HG03039 (cell line): ENCODE data around the gene AGAP5.
"Not testable (repeated sequence)": the region's sequence is repeated elsewhere in the genome, so short reads cannot be mapped to it uniquely, and the experiment has no call there.

ENCODE experiments used
- ATAC-seq: cut with Tn5 transposase; IDR thresholded peaks from one replicate; pipeline ENCODE4 v1.9.1; 2021; ENCODE audit warnings: mild to moderate bottlenecking, moderate library complexity; ENCODE audit not compliant: unreplicated experiment

AGAP5 gene

GRCh38 chr10:73662705-73663104 lies 35.2 kb downstream of the AGAP5 start:
- not testable (repeated sequence) for ATAC-seq

DNA sequence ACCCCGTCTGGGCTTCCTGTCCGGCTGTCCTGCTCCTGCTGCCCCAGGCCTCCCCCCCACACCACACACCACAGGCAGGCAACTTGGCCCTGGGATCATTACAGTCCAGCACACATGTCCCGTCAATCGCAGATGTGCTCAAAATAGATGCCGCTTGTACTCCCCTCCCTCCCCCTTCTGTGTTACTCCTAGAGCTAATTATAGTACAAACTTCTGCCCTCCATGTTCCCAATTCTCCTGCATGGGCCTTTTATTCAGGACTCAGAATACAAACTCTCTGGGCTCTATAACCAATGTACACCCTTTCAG lies 42.0 kb downstream of the AGAP5 start, which contains the start of gene SYNPO2L:
Gene SYNPO2L (minus strand): TSS at position 40 of the 309 bp plus-strand sequence. CDS start 107 bp downstream, outside the sequence.
- ATAC-seq = no peak

- ATAC-seq = no peak
Observed at GRCh38 chr10:73655257-73655989, 42.5 kb downstream of the AGAP5 start.

DNA sequence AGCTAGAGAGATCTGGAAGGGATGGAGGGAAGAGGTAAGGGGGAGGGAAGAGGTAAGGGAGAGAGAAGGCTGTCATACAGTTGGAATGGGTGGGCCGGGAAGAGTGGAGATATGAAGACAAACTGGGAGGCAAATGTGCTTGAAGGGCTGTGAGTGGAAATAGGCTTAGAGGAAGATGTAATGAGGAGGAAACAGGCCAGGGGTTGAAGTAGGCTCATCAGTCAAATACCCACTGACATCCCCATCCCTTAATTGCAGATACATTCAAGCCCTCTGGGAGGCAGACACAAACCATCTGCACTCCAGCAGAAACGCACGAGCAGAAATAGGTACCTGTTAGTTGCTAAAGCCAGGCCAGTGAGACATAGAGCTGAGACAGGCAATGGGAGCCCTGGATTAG lies 44.2 kb downstream of the AGAP5 start:
- no peak for ATAC-seq

DNA sequence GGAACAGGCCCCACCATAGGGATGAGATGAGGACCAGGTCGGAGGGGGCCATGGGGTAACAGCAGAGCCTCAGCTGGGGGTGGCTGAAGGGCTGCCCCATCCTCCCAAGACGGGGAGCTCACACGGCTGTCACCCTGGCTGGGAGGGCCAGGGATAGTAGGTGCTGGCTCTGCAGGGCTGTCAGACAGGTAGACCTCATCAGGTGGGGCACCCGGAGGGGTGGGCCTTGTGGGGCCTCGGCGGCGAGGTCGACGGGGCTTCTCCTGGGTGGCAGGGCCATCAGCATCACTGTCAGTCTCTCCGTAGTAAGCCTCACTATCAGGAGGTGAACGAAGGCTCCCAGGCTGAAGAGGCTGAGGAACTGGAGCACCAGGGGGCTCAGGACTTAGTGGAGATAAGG lies 44.7 kb downstream of the AGAP5 start:
- ATAC-seq = no peak

DNA sequence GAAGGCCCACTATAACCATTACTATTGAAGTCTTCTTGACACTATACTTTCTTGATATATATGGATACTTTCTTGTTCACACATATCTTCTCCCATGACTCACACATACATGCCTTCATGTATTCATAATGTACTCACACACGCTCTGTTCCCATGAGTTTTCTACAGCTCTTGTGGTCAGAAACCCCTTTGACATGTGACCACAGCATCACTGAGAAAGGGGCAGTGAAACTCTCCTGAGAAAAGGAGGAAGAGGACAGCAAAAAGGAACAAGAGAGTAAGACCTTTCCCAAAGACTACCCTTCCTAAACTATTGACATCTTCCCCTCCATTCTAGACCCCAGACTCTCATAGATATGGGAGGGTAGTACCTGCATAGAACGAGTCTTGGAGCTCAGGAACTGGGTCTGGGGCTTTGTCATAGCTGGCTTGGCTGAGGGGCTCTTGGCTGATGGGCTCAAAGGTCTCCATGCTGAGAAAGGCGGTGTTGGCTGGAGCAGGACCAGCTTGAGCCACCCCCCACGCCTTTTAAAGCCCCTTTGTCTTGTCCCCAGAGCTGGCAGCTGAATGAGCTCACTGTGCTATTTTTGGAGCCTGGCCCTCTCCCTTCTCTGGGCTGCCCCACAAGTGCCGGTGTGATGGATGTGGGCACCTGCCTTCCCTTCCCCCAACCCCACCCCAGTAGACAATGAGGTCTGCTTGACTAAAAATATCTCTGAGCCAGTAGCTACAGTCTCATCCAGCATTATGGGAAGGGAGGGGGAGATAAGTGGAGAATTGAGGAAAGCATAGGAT lies 47.2 kb downstream of the AGAP5 start:
- ATAC-seq = no peak

GRCh38 chr10:73649876-73650536 lies 47.9 kb downstream of the AGAP5 start:
- no peak for ATAC-seq

DNA sequence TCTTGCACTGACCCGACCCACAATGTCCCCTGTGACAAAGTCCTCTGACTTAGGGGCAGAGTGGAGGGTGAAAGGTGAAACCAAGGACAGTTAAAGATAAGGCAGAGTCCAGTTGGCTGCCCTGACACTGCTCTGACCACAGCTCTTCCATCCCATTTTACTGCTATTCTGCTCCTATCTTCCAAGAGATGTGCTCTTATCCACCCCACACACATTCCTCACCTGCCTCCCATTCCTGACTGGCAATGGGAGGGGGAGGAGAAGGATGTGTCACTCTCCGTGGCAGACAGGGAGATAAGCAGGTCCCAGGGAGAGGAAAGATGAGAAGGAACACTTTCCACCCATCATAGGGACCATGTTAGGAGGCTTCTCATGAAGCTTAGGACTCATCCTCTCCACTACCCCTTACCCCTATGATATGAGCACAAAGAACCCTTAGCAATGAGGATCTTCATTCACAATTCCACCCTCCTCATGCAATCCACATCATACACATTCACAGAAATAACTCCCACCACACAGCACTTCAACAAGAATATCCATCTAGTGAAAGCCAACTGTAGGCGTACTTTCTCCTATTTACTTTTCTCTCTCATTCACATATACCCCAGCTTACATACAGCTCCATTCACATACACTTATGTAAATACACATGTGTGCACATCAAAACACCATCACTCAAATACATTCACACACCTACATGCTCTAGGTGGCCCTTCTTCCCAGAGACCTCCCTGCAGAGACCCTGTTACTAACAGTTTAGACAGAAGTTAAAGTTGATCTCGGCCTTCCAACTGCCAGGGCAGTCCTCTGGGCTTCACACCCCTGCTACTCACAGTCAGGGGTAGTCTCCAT lies 48.7 kb downstream of the AGAP5 start:
- no peak for ATAC-seq

GRCh38 chr10:73647875-73648651 lies 49.8 kb downstream of the AGAP5 start:
- no peak for ATAC-seq

DNA sequence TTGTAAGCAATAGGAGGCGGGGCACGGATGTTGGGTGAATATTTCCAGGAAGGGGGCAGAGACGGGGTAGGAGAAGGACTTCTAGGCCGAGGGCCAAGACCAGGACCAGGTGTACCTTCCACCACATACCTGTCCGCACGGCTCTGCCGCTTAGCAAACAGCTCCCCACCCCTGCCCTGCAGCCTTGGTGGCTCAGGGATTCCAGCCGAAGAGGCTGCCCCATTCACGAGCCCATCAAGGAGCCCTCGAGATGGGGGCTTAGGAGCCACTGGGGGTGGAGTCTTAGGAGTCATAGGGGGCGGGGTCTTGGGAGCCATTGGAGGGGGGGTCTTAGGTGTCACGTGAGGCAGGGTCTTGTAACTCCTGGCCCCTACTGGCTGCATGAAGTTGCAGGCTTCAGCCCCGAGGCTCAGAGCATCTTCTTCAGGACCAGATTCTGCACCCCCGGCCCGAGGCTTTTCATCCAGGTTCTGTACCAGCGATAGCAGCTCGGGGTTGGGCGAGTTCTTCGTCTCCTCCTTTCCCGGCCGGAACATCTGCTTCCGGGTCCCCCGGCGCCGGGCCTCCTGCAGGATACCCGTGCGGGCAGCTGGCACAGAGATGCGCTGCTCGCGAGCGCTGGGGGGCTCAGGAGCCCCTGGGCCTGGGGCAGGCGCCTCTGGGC lies 50.6 kb downstream of the AGAP5 start:
- ATAC-seq = no peak

DNA sequence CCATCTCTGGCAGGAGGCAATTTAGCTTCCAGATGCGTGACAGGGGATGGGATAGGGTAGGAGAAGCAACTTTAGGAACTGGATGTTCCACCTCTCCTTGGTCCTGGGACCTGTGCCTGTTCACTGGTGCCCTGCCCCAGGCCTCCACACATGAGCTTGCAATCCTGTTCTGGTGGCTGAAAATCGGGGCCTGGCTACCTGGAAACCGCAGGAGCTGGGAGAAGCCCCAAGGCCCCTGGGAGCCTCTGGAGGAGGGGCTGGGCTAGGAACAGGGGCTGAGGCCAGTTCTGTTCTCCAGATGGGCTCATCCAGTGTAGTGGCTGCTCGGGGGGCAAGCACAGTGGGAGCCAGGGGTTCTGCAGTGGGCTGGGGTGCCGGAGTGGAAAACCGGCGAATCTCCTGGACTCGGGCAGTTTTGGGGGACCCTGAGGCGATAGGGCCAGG lies 51.3 kb downstream of the AGAP5 start:
- ATAC-seq = no peak

DNA sequence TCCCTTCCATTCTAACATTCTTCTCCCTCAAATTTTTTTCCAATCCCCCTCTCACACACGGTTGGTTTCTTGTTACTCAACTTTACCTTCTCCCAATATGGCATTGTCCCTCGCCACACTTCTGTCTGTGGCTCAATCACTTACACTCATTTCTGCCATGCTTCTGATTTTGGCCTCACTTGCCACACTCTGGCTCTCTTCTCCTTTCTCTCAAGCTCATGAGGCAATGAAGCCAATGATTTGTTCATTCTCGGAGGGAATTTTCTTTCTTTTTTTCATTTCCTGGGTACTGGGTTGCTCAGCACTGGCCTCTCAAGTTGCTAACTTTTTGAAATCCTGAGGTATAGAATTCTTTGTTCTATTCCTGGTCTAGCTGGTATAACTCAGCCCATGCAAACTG lies 52.7 kb downstream of the AGAP5 start:
- ATAC-seq = no peak

GRCh38 chr10:73644767-73645166 lies 53.1 kb downstream of the AGAP5 start:
- ATAC-seq = no peak

DNA sequence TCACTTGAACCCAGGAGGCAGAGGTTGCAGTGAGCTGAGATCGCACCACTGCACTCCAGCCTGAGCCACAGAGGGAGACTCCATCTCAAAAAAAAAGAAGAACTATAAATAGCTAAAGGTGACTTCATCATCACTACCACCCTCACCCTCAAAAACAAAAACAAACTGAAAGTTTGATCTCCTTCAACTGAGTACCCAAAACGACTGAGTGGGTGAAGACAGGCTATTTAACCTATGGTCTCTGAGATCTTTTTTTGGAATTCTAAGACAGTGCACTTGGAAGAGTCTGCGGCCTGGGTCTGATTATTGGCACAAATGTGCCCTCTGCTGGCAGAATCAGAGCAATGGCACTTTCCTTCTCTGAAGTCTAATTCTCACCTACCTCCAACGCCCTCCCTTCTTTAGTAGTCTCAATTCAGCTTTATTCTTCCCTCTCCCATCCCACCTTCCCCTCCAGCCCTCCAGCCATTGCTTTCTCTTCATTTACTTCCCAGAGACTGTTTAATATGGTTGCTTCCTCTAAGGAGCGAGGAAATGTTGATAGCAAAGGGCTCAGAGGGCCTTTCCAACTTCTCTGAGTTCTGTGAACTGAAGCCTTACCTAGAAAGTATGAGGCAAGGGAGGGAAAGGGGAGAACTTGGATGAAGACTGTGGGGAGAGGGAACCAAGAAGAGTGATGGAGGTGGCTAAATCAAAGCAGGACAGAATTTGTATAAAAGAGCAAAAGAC lies 53.7 kb downstream of the AGAP5 start:
- no peak for ATAC-seq

GRCh38 chr10:73643362-73643761 lies 54.5 kb downstream of the AGAP5 start:
- ATAC-seq = no peak

DNA sequence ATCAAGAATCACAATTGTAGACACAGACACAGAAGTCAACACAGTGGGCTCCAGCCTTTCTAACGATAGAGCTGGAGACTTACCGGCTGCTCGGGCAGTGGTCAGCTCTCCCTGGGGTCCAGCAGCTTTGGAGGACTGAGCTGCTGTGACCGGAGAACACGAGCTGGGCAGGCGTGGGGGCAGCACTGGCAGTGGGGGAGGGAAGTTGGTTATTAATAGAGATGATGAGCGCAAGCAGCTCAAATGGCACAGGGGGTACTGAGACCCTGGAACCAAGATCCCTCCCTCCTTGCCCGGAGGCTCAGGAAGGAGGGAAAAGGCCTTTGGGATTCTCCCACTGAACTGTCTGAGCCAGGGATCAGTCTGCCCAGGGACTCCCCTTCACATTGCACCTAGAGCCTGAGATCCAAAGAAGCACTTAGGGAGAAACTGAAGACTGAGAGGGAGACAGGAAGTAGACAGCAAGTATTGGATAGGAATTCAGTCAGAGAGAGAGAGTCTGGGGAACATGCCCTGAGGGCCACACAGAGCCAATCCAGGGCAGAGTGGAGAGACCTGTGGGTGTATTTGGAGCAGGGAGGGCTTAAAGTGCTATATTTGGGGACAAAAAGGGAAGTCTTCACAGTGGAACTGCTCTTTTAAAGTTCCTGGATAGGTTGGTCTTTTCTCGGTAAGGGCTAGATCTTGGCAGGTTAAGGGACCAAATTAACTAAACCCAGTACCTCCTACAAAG lies 56.4 kb downstream of the AGAP5 start, which contains the start of gene MYOZ1:
Gene MYOZ1 (minus strand): TSS at position 147 of the 733 bp plus-strand sequence. CDS start 1,457 bp downstream, outside the sequence.
- ATAC-seq = no peak

DNA sequence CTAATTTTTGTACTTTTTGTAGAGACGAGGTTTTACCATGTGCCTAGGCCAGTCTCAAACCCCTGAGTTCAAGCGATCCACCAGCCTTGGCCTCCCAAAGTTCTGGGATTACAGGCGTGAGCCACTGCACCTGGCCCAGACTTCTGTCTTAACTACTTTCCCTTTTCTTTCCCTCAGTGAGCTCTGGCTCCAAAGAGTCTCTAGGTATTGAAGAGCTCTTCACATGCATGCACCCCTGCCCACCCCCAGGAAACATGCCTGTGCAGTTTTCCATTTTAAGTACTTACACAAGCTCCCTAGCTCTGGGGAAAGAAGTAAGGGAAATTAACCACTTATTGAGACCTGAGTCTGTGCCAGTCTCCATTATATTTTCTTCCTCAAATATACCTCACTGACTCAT lies 58.6 kb downstream of the AGAP5 start:
- ATAC-seq = no peak

GRCh38 chr10:73635781-73636180 lies 62.1 kb downstream of the AGAP5 start:
- no peak for ATAC-seq
